DOHH2 (cell line): Measurements from ENCODE around the gene ETFA.

ENCODE experiments used
- H3F3A ChIP-seq: fragments of 200-600 bp; sonication (generic), shearing (Covaris generic); 2 replicates; pipeline ENCODE4 v1.6.0; 2016; ENCODE audit warnings: antibody characterized with exemption, mild to moderate bottlenecking; ENCODE audit not compliant: control insufficient read depth, insufficient read depth
- H3K27ac ChIP-seq: fragments of 200-600 bp; sonication (generic); 2 replicates; pipeline ENCODE4 v1.5.1; 2014; ENCODE audit warnings: low read depth, mild to moderate bottlenecking, low read length, moderate library complexity
- H3K27me3 ChIP-seq: fragments of 200-600 bp; sonication (generic); 2 replicates; pipeline ENCODE4 v1.6.1; 2014; ENCODE audit warnings: mild to moderate bottlenecking, low read length, mixed read lengths; ENCODE audit not compliant: control insufficient read depth
- H3K36me3 ChIP-seq: fragments of 200-600 bp; sonication (generic); 2 replicates; pipeline ENCODE4 v1.6.1; 2014; ENCODE audit warnings: mild to moderate bottlenecking, low read length, moderate library complexity, mixed read lengths; ENCODE audit not compliant: control insufficient read depth
- H3K4me1 ChIP-seq: fragments of 200-600 bp; sonication (generic); 2 replicates; pipeline ENCODE4 v1.6.1; 2014; ENCODE audit warnings: mild to moderate bottlenecking, low read length, mixed read lengths; ENCODE audit not compliant: control insufficient read depth
- H3K4me2 ChIP-seq: fragments of 200-600 bp; sonication (generic); 2 replicates; pipeline ENCODE4 v1.6.0; 2014; ENCODE audit warnings: mild to moderate bottlenecking, low read length, moderate library complexity
- H3K4me3 ChIP-seq: fragments of 200-600 bp; sonication (generic); 2 replicates; pipeline ENCODE4 v1.5.1; 2014; ENCODE audit warnings: mild to moderate bottlenecking, low read length, mixed read lengths
- H3K79me2 ChIP-seq: fragments of 200-600 bp; sonication (generic); 2 replicates; pipeline ENCODE4 v1.6.1; 2014; ENCODE audit warnings: mild to moderate bottlenecking, low read length, mixed read lengths; ENCODE audit not compliant: control insufficient read depth
- H3K9me2 ChIP-seq: fragments of 200-600 bp; sonication (generic); replicated peaks from 2 replicates; pipeline ENCODE4 v1.6.1; 2014; ENCODE audit warnings: mild to moderate bottlenecking, low read length, mixed read lengths; ENCODE audit not compliant: control insufficient read depth
- H3K9me3 ChIP-seq: fragments of 200-600 bp; sonication (generic); 2 replicates; pipeline ENCODE4 v1.6.1; 2014; ENCODE audit warnings: antibody characterized with exemption, low read length, mixed read lengths; ENCODE audit not compliant: control insufficient read depth, insufficient read depth
- H4K20me1 ChIP-seq: fragments of 200-600 bp; sonication (generic); 2 replicates; pipeline ENCODE4 v1.6.0; 2014; ENCODE audit warnings: low read depth, mild to moderate bottlenecking, antibody characterized with exemption, low read length, moderate library complexity; ENCODE audit not compliant: control insufficient read depth, insufficient read depth
- EZH2phosphoT487 ChIP-seq: fragments of 200-600 bp; sonication (generic); IDR thresholded peaks from 2 replicates; pipeline ENCODE4 v1.6.1; 2017; ENCODE audit warnings: borderline replicate concordance, mild to moderate bottlenecking, antibody characterized with exemption, low read length, moderate library complexity, mixed read lengths
- TF ChIP-seq, protein P1 (sequence below): fragments of 200-600 bp; sonication (generic); IDR thresholded peaks from one replicate; pipeline ENCODE4 v1.5.1; 2014; ENCODE audit warnings: antibody characterized with exemption, mild to moderate bottlenecking, low read depth, low read length; ENCODE audit not compliant: poor library complexity, severe bottlenecking

ETFA gene

GRCh38 chr15:76258460-76258859 is 52.8 kb downstream of the ETFA start:
- Histone ChIP-seq H3K4me1 (no peaks in the 10 kb centered on the region), H3K79me2 (no peaks in the 10 kb centered on the region), H3F3A (no peaks in the 10 kb centered on the region), H3K9me3 (peaks cover 8% of the 10 kb centered on the region; the same call in 1 of the 2 replicates), H4K20me1 (no peaks in the 10 kb centered on the region), H3K4me2 (no peak overlapping the region), H3K4me3 (no peak overlapping the region), H3K27ac (no peak overlapping the region), H3K36me3 (peaks cover 52% of the 10 kb centered on the region), H3K27me3 (no peaks in the 10 kb centered on the region), H3K9me2 (no peaks in the 10 kb centered on the region)
- TF ChIP-seq, protein P1, sequence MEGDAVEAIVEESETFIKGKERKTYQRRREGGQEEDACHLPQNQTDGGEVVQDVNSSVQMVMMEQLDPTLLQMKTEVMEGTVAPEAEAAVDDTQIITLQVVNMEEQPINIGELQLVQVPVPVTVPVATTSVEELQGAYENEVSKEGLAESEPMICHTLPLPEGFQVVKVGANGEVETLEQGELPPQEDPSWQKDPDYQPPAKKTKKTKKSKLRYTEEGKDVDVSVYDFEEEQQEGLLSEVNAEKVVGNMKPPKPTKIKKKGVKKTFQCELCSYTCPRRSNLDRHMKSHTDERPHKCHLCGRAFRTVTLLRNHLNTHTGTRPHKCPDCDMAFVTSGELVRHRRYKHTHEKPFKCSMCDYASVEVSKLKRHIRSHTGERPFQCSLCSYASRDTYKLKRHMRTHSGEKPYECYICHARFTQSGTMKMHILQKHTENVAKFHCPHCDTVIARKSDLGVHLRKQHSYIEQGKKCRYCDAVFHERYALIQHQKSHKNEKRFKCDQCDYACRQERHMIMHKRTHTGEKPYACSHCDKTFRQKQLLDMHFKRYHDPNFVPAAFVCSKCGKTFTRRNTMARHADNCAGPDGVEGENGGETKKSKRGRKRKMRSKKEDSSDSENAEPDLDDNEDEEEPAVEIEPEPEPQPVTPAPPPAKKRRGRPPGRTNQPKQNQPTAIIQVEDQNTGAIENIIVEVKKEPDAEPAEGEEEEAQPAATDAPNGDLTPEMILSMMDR: no peak

DNA sequence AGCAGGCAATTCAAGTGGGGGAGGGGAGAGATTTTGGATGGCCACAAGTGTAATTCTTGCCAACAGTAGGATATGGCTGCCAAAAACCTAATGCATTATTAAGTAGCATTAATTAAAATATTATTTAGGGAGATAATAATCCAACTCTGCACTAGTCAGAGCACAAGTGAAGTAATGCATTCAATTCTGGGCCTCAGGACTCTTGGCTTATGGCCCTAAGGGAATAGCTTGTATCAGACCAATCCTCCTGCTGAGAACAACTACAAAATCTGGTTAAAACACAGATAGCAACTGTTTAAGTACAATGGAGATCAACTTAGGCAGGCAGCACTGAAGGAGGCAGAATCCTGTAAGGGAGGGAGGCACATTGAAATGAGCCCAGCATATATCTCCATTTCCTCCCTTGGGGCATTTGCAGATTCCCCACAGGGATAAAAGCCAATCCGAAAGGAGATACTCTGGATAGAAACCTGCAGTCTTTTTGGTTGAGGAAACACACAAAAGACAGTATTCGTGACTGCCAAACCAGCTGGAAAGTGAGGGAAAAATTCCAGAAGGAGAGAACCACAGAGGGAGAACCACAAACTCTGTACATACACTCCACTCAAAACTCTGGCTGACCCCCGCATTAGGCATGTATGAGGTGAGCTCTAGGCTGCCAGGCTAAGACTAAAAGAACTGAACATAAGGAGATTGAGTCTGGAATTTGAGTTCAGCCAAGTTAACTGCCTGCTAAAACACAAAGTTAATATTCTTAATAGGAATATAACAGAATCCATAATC is 57.4 kb downstream of the ETFA start:
- Histone ChIP-seq H4K20me1 (no peaks in the 10 kb centered on the region), H3K9me3 (no peaks in the 10 kb centered on the region), H3K27me3 (no peaks in the 10 kb centered on the region), H3K4me1 (no peaks in the 10 kb centered on the region), H3K9me2 (no peaks in the 10 kb centered on the region), H3F3A (no peaks in the 10 kb centered on the region), H3K36me3 (peaks cover 11% of the 10 kb centered on the region), H3K27ac (no peak overlapping the region), H3K4me3 (no peak overlapping the region), H3K4me2 (no peak overlapping the region), H3K79me2 (no peaks in the 10 kb centered on the region)
- TF ChIP-seq, protein P1: no peak
- no peak for TF ChIP-seq EZH2phosphoT487

- H3K27me3 ChIP-seq: no peaks in the 10 kb centered on the region
- H3K9me3 ChIP-seq: no peaks in the 10 kb centered on the region
- TF ChIP-seq, protein P1: no peak
- no peak for TF ChIP-seq EZH2phosphoT487
- no peaks in the 10 kb centered on the region for H3F3A ChIP-seq
- no peaks in the 10 kb centered on the region for H3K79me2 ChIP-seq
- H3K4me1 ChIP-seq: no peaks in the 10 kb centered on the region
- no peaks in the 10 kb centered on the region for H4K20me1 ChIP-seq
- H3K4me2 ChIP-seq: no peak overlapping the region
- H3K9me2 ChIP-seq: no peaks in the 10 kb centered on the region
- no peak overlapping the region for H3K4me3 ChIP-seq
- no peak overlapping the region for H3K27ac ChIP-seq
- peaks cover 3% of the 10 kb centered on the region; the same call in 1 of the 2 replicates for H3K36me3 ChIP-seq
Measured at GRCh38 chr15:76252249-76252648, 59.0 kb downstream of the ETFA start.
